ENCODE data around the gene MAP7D3. TPM values are rescaled to one million over a fixed set of nuclear protein-coding genes. Genes with fewer than 3 reads are reported as not detected.
"Not testable (repeated sequence)": the region's sequence is repeated elsewhere in the genome, so short reads cannot be mapped to it uniquely, and the experiment has no call there.

MAP7D3 gene
- polyA plus RNA-seq, 3 donors = 14.2 to 16.7 (median 15.8) TPM

- DNase-seq = no peak
Observed at GRCh38 chrX:136183917-136184316, 67.3 kb downstream of the MAP7D3 start.

- no peak for DNase-seq
Observed at GRCh38 chrX:136183172-136183571, 68.0 kb downstream of the MAP7D3 start.

- DNase-seq = no peak
Observed at GRCh38 chrX:136182414-136182813, 68.8 kb downstream of the MAP7D3 start.

- no peak for DNase-seq
Observed at GRCh38 chrX:136179133-136179532, 72.1 kb downstream of the MAP7D3 start.

- no peak for DNase-seq
Observed at GRCh38 chrX:136176399-136176825, 74.8 kb downstream of the MAP7D3 start.

- DNase-seq = no peak
Observed at GRCh38 chrX:136171420-136171819, 79.8 kb downstream of the MAP7D3 start.

GRCh38 chrX:136170139-136170800 lies 80.9 kb downstream of the MAP7D3 start:
- no peak for DNase-seq

- peak; percentile 61 for DNase-seq
Observed at GRCh38 chrX:136168929-136169735, 82.1 kb downstream of the MAP7D3 start.

- not testable (repeated sequence) for DNase-seq
Observed at GRCh38 chrX:136167989-136168388, 83.2 kb downstream of the MAP7D3 start.

- DNase-seq = no peak
Observed at GRCh38 chrX:136166221-136166855, 84.9 kb downstream of the MAP7D3 start.

- DNase-seq = no peak
Observed at GRCh38 chrX:136165406-136165805, 85.8 kb downstream of the MAP7D3 start.

GRCh38 chrX:136163689-136164088 lies 87.5 kb downstream of the MAP7D3 start:
- DNase-seq = no peak

Other genes starting within 250 kb of the MAP7D3 start
- gene FHL1, start 103.9 kb downstream of the MAP7D3 start, polyA plus RNA-seq (ENCODE audit: insufficient read length in 3 of 3) = 10 to 100 TPM; 45.1 to 60.1 (median 55.0) TPM
- gene ADGRG4, start 49.6 kb upstream of the MAP7D3 start, polyA plus RNA-seq (ENCODE audit: insufficient read length in 3 of 3) = not detected
- under 1 TPM; 0.06 to 0.10 (median 0.07) TPM for gene BRS3, start 236.5 kb upstream of the MAP7D3 start, polyA plus RNA-seq (ENCODE audit: insufficient read length in 3 of 3)
- 100 to 1,000 TPM in 2 of 3 donors, 10 to 100 TPM in 1; 95.2 to 116 (median 104) TPM for gene HTATSF1, start 246.2 kb upstream of the MAP7D3 start, polyA plus RNA-seq (ENCODE audit: insufficient read length in 3 of 3)